Stimulated activated naive CD8-positive, alpha-beta T cell treated with anti-CD3 and anti-CD28 coated beads, Interleukin-15, Interleukin-2, amounts not matched to agents 100 U/mL and 50 U/mL, for 24 hours (primary cell): ENCODE data around the gene TMEM245.

Experiments used
- ATAC-seq: fragments of 150-1000 bp; cut with Tn5 transposase; one replicate; pipeline ENCODE4 v1.10.0; 2021
- DNase-seq: peaks from one replicate; pipeline ENCODE4 v3.0.0; 2021

TMEM245 gene

DNA sequence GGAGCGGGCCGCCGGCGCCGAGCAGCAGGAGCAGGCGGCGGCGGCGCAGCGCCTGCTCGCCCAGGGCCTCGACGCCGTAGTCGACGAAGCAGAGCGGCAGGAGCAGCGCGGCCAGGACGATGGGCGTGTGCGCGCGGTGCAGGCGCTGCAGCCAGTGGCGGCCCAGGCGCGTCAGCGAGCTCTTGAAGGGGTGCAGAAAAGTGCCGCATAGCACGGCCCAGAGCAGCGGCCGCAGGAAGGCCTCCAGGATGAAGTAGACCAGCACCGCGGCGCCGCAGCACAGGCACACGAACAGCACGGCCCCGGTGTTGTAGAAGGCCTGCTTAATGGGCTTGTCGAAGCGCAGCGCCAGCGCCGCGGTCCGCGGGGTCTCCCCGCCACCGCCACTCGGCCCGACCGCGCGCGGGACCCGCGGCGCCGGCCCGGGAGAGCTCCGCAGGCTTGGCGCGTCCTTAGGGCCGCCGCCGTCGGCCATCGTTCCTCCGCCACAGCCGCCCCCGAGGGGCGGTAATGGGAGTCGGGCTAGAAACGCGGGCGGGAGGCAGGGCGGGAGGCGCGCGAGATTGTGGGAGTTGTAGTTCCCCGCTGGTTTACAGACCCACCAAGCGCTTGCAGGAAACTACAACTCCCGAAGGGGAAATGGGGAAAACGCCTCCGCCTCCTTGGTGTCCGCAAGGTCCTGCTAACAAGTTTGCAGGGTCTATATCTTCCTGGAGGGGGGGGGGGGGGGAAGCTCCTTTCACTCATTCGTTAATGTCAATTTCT, at the start of gene TMEM245:
TSS of gene TMEM245 (minus strand) at position 509 of the 765 bp plus-strand sequence. CDS start at position 475, 34 bp downstream.
- DNase-seq, result peak; percentile 93

DNA sequence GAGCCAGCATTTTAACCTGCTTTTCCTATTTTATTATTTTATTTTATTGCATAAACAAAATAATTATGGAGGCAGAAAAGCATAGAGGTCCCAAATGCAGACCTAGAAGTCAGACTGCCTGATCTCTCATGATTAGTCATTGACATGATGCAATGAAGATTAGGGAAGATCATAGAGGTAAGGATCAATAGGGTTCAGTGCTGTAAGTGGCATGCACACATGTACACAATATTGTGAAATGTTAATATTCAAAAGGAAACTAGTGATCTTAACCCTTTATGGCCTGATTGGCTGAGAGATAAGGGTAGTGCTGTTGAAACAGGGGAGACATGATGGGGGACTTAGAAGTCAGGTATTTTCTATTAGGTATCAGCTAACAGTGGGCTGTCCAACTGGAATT, 48.4 kb upstream of the TMEM245 start:
- no peak for DNase-seq
- ATAC-seq, result no peak

More for the DNA sequence above, at the start of gene TMEM245:
- peak; percentile 92 for ATAC-seq

GRCh38 chr9:109167716-109168115, 48.0 kb upstream of the TMEM245 start:
- ATAC-seq (no peak), DNase-seq (no peak)

- no peak for ATAC-seq
- peak; percentile 7 for DNase-seq
Observed at GRCh38 chr9:109166771-109167601, 47.2 kb upstream of the TMEM245 start, which contains the start of gene FRRS1L. TSS of gene FRRS1L (minus strand) at chr9:109167249. CDS start at chr9:109167138, 111 bp downstream.

DNA sequence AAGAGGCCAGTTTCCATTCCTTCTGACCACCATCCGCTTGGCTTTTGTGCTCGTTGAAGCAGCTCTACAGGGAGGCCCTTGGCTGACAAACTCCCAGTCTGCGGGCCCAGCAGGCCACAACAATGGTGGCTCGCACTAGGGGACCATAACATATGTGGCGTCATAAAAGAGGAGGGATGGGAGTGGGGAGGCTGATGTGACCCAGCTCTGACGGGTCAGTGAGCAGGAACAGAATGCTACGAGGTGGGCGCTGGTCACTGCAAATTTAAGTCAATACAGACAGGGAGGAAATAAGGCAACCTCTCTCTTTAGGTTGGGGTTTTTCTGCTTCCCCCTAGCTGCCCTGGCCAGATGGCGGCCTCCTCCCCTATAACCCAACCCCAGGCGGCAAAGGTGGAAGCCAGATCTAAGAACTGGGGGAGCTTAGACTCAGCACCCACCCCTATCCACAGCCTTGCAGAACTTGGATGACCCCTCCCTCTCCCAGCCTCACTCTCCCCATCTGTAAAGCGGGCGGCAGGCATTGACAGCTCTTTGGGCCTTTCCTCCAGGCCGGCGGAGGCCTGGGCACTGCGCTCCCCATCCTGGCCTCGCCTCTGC, 46.5 kb upstream of the TMEM245 start:
- no peak for DNase-seq
- ATAC-seq, result no peak

DNA sequence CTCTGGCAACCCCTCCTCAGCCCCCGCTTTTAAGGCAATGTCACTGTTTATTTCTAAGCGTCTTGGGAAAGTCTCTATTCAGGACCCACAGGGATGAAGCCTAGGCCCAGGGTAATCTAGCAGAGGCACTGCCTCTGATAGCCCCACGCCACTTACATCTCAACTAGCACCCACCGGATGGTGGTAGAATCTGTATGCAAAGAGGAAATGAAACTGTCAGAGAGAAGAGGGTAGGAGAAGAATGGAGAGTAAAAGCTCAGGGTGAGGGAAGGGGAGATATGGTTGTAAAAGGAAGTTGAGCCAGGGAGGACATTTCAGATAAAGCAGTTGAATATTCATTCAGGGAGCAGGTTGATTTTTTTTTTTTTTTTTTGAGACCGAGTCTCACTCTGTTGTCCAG, 44.3 kb upstream of the TMEM245 start:
- DNase-seq, result no peak
- no peak for ATAC-seq

GRCh38 chr9:109163194-109163593, 43.4 kb upstream of the TMEM245 start:
- DNase-seq (no peak), ATAC-seq (no peak)

- DNase-seq (no peak), ATAC-seq (no peak)
Observed at GRCh38 chr9:109162677-109163076, 42.9 kb upstream of the TMEM245 start.

GRCh38 chr9:109161471-109161870, 41.7 kb upstream of the TMEM245 start:
- ATAC-seq (no peak), DNase-seq (no peak)

- DNase-seq (no peak), ATAC-seq (no peak)
Observed at GRCh38 chr9:109159583-109159982, 39.8 kb upstream of the TMEM245 start.

- ATAC-seq (no peak), DNase-seq (no peak)
Observed at GRCh38 chr9:109158651-109159050, 38.9 kb upstream of the TMEM245 start.

- DNase-seq, result no peak
- no peak for ATAC-seq
Observed at GRCh38 chr9:109156708-109157107, 37.0 kb upstream of the TMEM245 start.

DNA sequence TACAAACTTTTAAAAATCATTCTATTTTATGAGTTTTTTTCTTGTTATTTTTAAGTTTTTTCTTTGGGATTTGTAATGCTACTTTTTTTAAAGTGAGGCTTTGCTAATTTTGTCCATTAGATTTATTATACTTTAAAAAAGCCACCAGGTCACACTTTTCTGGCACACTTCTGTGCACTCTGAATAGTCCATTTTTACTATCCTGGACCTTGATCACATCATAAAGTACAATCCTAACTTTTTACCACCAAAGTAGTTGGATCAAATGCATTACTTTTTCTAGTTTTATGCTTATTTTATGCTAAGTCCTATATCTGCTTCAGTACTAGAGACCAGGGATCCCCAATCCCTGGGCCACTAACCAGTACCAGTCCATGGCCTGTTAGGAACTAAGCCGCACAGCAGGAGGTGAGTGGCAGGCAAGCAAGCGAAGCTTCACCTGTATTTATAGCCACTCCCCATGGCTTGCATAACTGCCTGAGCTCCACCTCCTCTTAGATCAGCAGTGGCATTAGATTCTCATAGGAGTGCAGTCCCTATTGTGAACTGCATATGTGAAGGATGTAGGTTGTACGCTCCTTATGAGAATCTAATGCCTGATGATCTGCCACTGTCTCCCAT, 31.3 kb upstream of the TMEM245 start:
- ATAC-seq, result no peak
- DNase-seq, result no peak

DNA sequence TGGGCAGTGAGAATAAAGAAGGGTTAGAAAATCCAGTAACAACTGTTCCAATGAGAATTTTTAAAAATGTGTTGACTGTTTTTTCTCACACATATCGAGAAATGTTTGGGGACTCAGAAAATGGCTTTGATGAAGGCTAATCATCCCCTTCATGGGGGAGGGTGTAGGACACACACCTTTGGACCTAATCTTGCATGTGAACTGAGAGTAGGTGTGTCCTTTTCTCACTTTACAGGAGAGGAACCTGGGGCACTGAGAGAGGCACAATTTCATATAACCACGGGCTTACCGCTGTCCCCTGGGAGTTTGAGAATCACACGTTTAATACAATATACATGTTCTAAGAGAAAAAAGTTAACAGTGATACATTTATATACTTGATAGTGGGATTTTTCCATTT, 30.0 kb upstream of the TMEM245 start:
- ATAC-seq (no peak), DNase-seq (no peak)

DNA sequence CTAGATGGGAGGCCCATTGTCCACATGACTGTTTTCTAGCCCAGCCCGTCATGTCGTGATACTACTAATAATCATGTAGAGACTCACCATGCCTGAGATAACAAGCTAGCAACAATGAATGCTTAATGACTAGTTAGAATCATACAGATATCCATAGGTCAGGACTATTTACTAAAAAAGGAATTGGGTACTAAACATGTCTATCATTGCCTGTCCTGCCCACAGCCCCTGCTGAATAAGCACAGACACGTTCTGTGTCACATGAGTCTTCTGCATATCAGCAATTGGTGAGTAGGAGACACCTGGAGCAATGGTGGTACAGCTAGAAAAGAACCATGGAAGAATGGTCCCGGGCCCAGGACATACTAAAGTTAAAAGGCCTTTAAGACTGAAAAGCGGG, 29.3 kb upstream of the TMEM245 start:
- ATAC-seq (no peak), DNase-seq (no peak)

GRCh38 chr9:109145051-109145450, 25.3 kb upstream of the TMEM245 start:
- DNase-seq, result no peak
- no peak for ATAC-seq

GRCh38 chr9:109143881-109144562, 24.3 kb upstream of the TMEM245 start:
- DNase-seq (no peak), ATAC-seq (peak; percentile 40)

- ATAC-seq (no peak), DNase-seq (no peak)
Observed at GRCh38 chr9:109141375-109141774, 21.6 kb upstream of the TMEM245 start.

DNA sequence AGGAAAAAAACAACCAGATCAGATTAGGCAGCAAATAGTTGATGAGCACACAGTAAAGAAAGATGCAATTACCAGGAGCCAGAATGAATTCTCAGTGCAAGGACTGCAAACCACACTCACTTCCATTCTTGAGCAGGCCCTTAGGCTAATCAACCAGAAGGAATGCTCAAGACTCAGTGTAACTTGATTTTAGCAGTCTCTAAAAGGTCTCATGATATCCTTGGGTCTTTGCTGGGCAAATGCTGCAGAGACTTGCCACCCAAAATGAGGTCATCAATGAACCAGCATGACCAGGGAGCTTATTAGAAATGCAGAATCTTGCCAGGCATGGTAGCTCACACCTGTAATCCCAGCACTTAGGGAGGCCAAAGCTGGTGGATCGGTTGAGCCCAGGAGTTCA, 20.1 kb upstream of the TMEM245 start:
- no peak for DNase-seq
- no peak for ATAC-seq

DNA sequence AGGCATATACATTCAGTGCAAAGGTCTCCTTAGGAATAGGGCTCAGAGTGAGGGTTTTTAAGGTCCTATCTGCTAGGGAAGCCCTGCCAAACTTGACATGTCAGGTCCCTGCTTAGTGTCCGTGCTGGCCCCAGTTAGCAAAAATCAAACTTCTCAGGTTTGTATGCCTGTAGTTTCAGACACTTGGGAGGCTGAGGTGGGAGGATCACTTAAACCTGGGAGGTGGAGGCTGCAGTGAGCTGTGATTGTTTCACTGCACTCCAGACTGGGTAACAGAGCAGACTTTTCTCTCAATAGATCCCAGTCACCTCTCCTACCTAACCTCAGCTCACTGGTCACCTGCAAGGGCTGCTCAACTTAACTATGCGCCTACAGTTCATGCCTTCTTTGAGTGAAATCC, 18.7 kb upstream of the TMEM245 start:
- DNase-seq, result no peak

GRCh38 chr9:109134167-109134578, 14.4 kb upstream of the TMEM245 start:
- no peak for DNase-seq
- ATAC-seq, result no peak

More for the DNA sequence above, 18.7 kb upstream of the TMEM245 start:
- no peak for ATAC-seq

DNA sequence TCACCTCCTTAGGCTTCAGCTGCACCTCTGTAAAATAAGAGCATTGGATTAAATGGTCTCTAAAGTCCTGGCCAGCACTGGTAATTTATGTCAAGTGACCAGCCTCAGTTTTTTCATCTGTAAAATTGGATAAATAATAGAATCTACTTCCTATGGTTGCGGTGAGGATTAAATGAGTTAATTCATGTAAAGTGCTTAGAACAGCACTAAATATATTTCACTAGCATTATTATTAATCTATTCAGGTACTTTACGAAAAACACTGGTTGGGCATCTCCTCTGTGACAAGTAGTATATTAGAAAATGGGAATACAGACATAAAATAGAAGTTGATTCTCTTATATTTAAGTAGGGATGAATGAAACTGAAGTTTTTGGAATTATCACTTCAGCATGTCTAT, 13.8 kb upstream of the TMEM245 start:
- DNase-seq, result no peak
- no peak for ATAC-seq
